Measurements from ENCODE around the gene RPTOR.

DNA sequence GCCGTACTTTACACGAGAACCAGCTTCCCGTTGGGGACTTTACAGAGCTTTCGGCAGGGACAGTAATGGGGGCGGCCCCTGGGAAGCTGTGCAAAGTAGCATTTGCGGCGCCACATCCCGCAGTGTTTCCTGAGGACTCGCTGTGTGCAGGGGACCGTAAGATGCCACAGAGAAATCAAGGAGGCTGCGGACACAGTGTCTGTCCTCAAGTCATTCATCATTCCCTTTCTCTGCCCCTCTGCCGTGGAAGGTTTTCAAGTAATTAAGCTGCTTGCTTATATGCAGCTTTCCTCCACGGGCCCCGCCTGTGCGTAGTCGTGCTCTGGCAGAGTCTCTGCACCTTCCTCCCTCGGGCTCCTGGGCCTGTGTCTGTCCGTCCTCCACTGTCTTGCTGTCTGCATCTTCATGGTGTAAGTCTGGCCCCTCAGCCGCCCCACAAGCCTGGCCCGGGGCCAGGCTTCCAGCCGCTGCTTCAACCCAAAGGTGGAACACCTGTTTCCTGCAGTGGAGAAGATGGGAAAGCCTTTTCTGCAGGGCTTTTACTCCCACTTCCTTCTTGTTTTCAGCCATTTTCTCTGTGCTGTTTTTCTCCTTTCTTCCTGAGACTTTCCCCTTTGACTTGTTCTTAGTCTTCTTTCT, 230.1 kb downstream of the RPTOR start:
- TF ChIP-seq, protein P1, sequence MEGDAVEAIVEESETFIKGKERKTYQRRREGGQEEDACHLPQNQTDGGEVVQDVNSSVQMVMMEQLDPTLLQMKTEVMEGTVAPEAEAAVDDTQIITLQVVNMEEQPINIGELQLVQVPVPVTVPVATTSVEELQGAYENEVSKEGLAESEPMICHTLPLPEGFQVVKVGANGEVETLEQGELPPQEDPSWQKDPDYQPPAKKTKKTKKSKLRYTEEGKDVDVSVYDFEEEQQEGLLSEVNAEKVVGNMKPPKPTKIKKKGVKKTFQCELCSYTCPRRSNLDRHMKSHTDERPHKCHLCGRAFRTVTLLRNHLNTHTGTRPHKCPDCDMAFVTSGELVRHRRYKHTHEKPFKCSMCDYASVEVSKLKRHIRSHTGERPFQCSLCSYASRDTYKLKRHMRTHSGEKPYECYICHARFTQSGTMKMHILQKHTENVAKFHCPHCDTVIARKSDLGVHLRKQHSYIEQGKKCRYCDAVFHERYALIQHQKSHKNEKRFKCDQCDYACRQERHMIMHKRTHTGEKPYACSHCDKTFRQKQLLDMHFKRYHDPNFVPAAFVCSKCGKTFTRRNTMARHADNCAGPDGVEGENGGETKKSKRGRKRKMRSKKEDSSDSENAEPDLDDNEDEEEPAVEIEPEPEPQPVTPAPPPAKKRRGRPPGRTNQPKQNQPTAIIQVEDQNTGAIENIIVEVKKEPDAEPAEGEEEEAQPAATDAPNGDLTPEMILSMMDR (IDR thresholded peaks at IDR 0.05), result no peak
- TF ChIP-seq POLR2AphosphoS5 (IDR thresholded peaks at IDR 0.05), result no peak
- TF ChIP-seq EP300 (IDR thresholded peaks at IDR 0.05), result no peak

Measured in upper lobe of left lung (tissue), 4 donors.